GM15510 (cell line): ENCODE measurements around the gene AXL.

ENCODE experiments used
- POLR2A ChIP-seq: IDR thresholded peaks from 3 replicates; pipeline ENCODE4 v1.6.1; 2011; ENCODE audit warnings: borderline replicate concordance; ENCODE audit not compliant: insufficient read length; ENCODE audit errors: extremely low read depth

The AXL gene

DNA sequence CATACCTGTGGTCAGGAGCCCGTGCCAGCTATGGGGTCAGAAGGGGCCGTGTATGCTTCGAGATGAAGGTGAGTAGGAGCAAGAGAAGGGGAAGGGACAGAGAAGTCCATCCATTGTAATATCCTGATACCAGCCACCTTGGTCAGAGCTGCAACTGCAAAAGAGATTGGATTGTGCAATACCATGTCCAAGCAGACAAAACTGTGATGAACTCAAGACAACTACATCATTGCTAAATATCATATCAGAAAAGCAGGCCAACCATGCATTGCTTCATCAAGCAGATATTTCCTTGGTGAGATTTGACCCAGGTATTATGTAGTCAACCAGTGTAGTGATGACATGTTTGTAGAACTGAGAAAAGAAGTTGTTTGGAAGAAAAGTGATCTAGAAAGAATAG is 57.2 kb downstream of the AXL start:
- TF ChIP-seq POLR2A, result no peak

DNA sequence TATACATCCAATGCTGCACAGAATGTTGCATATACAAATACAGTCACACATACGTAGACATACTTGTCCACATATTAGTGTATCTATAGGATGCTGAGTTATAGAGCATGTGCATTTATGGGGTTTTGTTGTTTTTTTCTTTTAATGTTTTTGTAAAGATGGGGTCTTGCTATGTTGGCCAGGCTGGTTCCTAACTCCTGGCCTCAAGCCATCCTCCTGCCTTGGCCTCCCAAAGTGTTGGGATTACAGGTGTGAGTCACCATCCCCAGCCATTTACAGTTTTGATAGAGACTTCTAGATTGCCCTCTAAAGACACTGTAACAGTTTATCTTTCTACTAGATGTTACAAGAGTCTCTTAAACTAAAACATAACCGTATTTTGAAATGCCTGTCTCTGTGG is 59.5 kb downstream of the AXL start:
- TF ChIP-seq POLR2A, result no peak

GRCh38 chr19:41288673-41289530 is 69.9 kb downstream of the AXL start:
- TF ChIP-seq POLR2A, result no peak

- TF ChIP-seq POLR2A, result no peak
Measured at GRCh38 chr19:41294393-41294792, 75.4 kb downstream of the AXL start.

GRCh38 chr19:41295499-41295898 is 76.5 kb downstream of the AXL start:
- no peak for TF ChIP-seq POLR2A

DNA sequence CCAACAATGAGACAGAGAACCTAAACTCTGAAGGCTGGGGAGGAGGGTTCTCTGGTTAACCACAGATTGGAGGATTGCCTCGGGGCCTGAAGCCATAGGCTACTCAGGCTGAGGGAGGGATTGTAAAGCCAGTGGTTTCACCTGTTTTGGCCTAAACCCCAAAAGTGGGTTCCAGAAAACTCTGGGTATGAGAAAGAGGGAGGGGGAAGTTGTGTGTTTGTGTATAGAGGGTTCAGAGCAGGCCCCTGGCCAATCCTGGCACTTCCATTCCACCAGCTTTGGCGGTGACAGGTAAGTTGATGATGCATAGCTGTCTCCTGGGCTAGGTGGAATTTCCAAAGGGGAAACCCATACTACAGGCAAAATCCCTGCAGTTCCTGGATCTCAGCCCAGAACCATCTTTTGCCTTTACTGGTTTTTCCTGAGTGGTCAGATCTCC is 77.4 kb downstream of the AXL start:
- no peak for TF ChIP-seq POLR2A

DNA sequence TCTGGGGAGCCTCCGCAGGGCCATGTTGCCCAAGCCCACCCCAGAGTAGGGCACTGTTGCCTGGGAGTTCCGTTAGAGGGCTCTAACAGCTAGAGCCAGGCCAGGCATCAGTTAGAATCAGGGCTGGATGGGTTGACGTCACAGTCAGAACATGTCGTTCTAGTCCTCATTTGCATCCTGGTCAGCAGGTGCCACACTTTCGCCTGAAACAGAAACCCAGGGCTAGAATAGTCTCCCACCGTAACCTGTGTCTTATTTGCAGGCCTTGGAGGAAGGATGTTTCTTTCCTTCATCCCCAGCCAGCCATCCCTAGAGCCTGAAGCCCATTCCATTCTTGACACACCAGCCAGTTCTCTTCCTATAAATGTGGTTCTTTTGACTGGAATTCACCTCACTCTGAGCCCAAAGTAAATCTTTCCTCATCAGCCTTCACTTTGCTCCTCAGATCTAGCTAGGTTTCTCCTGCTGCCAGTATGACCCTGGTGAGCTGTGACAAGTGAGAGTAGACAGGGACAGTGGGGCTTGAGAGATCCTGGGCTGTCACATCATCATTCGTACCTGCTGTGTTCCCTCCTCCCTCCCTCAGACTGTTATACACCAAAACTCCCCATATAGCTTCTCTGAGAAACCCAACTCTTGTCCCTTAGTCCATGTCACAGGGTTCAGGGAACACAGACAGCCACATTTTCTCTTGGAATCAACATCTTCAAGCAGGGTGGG is 78.8 kb downstream of the AXL start:
- TF ChIP-seq POLR2A, result peak; percentile 31

- no peak for TF ChIP-seq POLR2A
Measured at GRCh38 chr19:41298348-41298964, 79.4 kb downstream of the AXL start.

GRCh38 chr19:41299046-41299754 is 80.2 kb downstream of the AXL start:
- TF ChIP-seq POLR2A, result no peak

DNA sequence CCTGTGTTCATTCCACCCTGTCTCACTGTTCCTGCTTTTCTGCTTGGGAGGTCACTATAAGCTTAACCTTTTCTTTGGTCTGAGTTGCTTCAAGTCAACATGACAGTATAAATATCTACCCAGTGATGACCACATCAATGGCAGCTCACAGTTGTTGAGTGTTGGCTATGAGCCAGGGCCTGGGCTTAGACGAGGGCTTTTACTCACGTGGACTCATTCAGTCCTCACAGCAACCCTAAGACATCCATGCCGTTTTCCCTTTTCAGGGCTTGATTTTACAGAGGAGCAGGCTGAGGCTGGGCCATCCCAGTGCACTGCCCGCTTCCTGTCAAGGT is 80.7 kb downstream of the AXL start:
- TF ChIP-seq POLR2A, result no peak

GRCh38 chr19:41300555-41300954 is 81.5 kb downstream of the AXL start:
- no peak for TF ChIP-seq POLR2A

- TF ChIP-seq POLR2A, result no peak
Measured at GRCh38 chr19:41302624-41303351, 83.8 kb downstream of the AXL start.

DNA sequence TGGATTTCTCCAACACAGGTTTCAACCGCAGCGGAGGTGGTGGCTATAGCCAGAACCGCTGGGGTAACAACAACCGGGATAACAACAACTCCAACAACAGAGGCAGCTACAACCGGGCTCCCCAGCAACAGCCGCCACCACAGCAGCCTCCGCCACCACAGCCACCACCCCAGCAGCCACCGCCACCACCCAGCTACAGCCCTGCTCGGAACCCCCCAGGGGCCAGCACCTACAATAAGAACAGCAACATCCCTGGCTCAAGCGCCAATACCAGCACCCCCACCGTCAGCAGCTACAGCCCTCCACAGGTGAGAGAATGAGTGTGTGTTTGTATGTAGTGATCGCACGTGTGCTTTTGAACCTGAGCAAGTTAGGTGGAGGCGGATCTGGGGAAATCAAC is 84.9 kb downstream of the AXL start:
- TF ChIP-seq POLR2A, result no peak
